ENCODE data around the gene PSMB3. TPM values are rescaled to one million over a fixed set of nuclear protein-coding genes. Genes with fewer than 3 reads are reported as not detected.

Gene PSMB3
- total RNA-seq, 1 experiment from 2014 or later = 233 TPM

- ChIA-PET CTCF (no interaction called here), POLR2A (interaction anchor here (0.6 kb wide), 2 partner anchors 40 to 42 kb away, joined by 3 to 4 read pairs; no protein-coding TSS in a partner anchor)
- Histone ChIP-seq H3K27me3 (ENCODE audit: control insufficient read depth, insufficient read depth, low read length) (no peaks in the 10 kb centered on the region), H3K27ac (ENCODE audit: low read length) (no peak overlapping the region), H3K36me3 (ENCODE audit: control insufficient read depth, insufficient read depth, low read length) (no peaks in the 10 kb centered on the region), H3K4me1 (ENCODE audit: control insufficient read depth, insufficient read depth, low read length) (peaks cover 15% of the 10 kb centered on the region), H3K4me3 (ENCODE audit: low read depth in 2 of 2, low read length in 2 of 2) (no peak overlapping the region), H3K9me3 (ENCODE audit: control insufficient read depth, insufficient read depth, low read depth, low read length) (no peaks in the 10 kb centered on the region)
- in situ Hi-C loops (cut with HindIII; ENCODE audit: low pct_unique_long_range_greater_than_20kb, low sequenced_read_pairs) = no loop called here
- TF ChIP-seq TCF7L2 (IDR thresholded peaks at IDR 0.05; ENCODE audit: low read depth, low read length) (no peak), POLR2AphosphoS5 (IDR thresholded peaks at IDR 0.05; ENCODE audit: low read depth, low read length) (no peak), SIN3A (IDR thresholded peaks at IDR 0.05; ENCODE audit: borderline replicate concordance, insufficient read depth, low read depth, low read length) (no peak), REST (IDR thresholded peaks at IDR 0.05; ENCODE audit: insufficient read depth in 1 of 2, low read depth in 2 of 2, low read length in 1 of 2) (no peak)
- TF ChIP-seq, protein P1, sequence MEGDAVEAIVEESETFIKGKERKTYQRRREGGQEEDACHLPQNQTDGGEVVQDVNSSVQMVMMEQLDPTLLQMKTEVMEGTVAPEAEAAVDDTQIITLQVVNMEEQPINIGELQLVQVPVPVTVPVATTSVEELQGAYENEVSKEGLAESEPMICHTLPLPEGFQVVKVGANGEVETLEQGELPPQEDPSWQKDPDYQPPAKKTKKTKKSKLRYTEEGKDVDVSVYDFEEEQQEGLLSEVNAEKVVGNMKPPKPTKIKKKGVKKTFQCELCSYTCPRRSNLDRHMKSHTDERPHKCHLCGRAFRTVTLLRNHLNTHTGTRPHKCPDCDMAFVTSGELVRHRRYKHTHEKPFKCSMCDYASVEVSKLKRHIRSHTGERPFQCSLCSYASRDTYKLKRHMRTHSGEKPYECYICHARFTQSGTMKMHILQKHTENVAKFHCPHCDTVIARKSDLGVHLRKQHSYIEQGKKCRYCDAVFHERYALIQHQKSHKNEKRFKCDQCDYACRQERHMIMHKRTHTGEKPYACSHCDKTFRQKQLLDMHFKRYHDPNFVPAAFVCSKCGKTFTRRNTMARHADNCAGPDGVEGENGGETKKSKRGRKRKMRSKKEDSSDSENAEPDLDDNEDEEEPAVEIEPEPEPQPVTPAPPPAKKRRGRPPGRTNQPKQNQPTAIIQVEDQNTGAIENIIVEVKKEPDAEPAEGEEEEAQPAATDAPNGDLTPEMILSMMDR (IDR thresholded peaks at IDR 0.05) = no peak
- DNase-seq (ENCODE audit: low read depth, low spot score) = no peak
- BruUV-seq (replicated peaks) = no TSS peak
- intact Hi-C loops (cut with micrococcal nuclease; ENCODE audit: unreplicated experiment) = no loop called here
- ATAC-seq = no peak
Observed at GRCh38 chr17:38794221-38794620, 41.7 kb downstream of the PSMB3 start.

- intact Hi-C loops (cut with micrococcal nuclease; ENCODE audit: unreplicated experiment) (no loop called here), in situ Hi-C loops (cut with HindIII; ENCODE audit: low pct_unique_long_range_greater_than_20kb, low sequenced_read_pairs) (no loop called here)
- no peak for TF ChIP-seq TCF7L2 (IDR thresholded peaks at IDR 0.05; ENCODE audit: low read depth, low read length)
- no peak for TF ChIP-seq REST (IDR thresholded peaks at IDR 0.05; ENCODE audit: insufficient read depth in 1 of 2, low read depth in 2 of 2, low read length in 1 of 2)
- TF ChIP-seq SIN3A (IDR thresholded peaks at IDR 0.05; ENCODE audit: borderline replicate concordance, insufficient read depth, low read depth, low read length) = no peak
- no peak for TF ChIP-seq POLR2AphosphoS5 (IDR thresholded peaks at IDR 0.05; ENCODE audit: low read depth, low read length)
- TF ChIP-seq, protein P1 (IDR thresholded peaks at IDR 0.05) = no peak
- DNase-seq (ENCODE audit: low read depth, low spot score) (no peak), ATAC-seq (no peak)
- ChIA-PET CTCF (no interaction called here), POLR2A (no interaction called here)
- Histone ChIP-seq H3K4me3 (ENCODE audit: low read depth in 2 of 2, low read length in 2 of 2) (no peak overlapping the region), H3K27ac (ENCODE audit: low read length) (no peak overlapping the region), H3K9me3 (ENCODE audit: control insufficient read depth, insufficient read depth, low read depth, low read length) (no peaks in the 10 kb centered on the region), H3K27me3 (ENCODE audit: control insufficient read depth, insufficient read depth, low read length) (no peaks in the 10 kb centered on the region), H3K4me1 (ENCODE audit: control insufficient read depth, insufficient read depth, low read length) (peaks cover 17% of the 10 kb centered on the region), H3K36me3 (ENCODE audit: control insufficient read depth, insufficient read depth, low read length) (peaks cover 4% of the 10 kb centered on the region)
- no TSS peak for BruUV-seq (replicated peaks)
Observed at GRCh38 chr17:38796451-38797157, 44.1 kb downstream of the PSMB3 start.
